Activated CD8-positive, alpha-beta memory T cell treated with anti-CD3 and anti-CD28 coated beads for 48 hours (primary cell): ENCODE results near the gene KMT2C.

Experiments used
- DNase-seq, 3 experiments: peaks; one replicate each; pipeline ENCODE4 v3.0.0-alpha.2; 2020; ENCODE audit warnings: low read depth in 2 of 3, low spot score in 2 of 3

KMT2C gene

DNA sequence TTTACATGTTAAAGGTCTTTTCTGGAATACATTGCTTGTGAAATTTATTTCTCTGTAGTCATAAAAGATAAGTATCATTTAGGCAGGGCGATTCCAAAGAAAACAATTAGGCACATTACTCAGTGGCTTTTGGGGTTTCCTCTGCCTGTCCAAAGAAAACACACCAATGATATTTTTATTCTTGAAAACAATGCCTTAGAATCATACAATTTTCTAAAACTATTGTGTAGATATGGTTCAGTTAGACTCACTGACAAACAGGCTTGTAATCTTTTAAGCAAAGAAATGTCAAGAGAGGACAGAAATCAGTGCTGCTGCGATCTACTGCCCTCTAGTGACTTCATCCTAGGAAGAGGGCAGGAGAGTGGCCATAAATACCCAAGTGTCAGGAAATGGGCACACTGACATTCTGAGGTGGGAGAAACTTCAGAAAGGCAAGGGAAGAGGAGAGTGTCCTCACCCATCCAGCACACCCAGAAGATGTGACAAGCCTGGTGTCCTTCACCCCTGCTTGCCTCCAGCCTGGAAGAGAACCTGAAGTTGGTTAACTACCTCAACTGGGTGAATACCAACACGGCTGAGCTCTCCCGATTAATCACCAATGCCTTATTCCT, 289.8 kb downstream of the KMT2C start:
- no peak for DNase-seq

- DNase-seq, result no peak
Observed at GRCh38 chr7:152144557-152145245, 291.1 kb downstream of the KMT2C start.

GRCh38 chr7:152142976-152143595, 292.7 kb downstream of the KMT2C start:
- no peak for DNase-seq

DNA sequence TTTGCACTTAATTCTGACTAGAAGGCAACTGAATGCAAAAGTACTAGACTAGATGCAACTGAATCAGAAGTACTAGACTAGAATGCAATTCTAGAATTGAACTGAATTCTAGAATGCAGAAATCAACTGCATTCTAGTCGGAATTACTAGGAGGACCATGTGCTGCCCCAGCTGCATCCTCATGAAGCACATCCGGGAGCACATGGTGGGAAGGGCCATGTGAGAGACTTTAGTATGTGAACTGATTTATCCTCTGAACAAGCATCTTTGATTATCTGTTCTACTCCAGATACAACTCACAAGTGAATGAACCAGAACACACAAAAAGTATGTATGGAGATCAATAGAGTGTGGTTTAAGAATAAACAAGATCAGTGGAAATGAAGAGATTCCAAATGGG, 295.2 kb downstream of the KMT2C start:
- DNase-seq, result no peak

GRCh38 chr7:152140067-152140466, 295.7 kb downstream of the KMT2C start:
- DNase-seq, result no peak

DNA sequence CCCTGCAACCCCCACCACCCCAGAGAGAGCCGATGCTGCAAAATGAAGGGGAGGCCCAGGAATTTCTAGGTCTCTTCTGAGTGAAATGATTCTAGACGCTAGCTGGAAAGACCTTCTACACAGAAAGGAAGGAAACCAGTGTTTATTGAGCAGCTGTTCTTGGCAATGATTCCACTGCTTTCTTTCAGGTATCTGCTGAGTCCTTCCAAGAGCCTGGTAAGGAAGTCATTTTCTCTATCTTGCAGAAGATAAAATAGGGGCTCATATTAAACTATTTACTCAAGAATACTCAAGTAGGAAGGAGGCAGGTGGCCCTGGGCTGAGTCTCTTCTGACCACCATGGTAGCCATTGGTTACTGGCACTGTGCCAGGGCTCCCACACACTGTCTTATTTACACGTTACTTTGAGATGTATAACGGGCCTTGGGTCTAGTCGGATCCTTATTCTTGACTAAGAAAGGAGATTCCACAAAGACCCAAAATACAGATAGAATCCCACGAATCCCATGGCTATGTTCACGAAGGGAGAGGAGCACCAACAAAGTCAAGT, 298.3 kb downstream of the KMT2C start:
- DNase-seq, result no peak

DNA sequence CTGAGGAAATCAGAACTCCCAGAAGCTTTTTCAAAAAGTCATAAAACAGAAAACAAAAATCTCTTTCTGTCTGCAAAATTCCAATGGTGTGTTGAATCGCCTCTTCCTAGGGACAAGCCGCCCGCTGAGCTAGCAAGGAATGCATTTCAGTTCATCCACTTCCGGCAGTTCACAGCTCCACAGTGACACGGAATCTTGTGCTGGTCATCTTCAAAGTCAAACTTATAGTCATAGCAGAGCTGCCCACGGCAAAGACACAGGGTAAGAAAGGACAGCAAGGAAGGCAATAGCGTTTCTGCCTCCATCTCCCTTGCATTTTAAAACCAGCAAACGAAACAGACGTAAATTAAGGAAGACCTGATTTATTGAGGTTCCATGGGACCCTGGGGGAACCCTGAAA, 299.1 kb downstream of the KMT2C start:
- no peak for DNase-seq

DNA sequence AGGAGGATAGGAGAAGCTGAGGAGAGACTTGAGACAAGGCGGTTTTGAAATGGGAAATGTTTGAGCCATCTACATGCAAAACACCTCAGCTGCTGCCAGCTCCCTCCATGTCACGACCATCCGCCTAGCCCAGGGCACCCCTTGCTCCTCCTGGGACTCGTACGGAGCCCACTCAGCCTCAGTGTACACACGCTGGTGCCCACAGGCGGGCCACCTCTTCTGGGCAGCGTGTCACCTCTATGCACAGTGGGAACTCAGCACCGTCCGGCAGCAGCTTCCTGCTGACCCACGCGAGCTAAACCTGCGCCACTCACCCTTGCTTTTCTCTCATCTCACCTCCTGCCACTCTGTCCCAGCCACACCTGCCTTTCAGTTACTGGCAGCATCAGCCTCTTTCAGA, 302.0 kb downstream of the KMT2C start:
- no peak for DNase-seq

DNA sequence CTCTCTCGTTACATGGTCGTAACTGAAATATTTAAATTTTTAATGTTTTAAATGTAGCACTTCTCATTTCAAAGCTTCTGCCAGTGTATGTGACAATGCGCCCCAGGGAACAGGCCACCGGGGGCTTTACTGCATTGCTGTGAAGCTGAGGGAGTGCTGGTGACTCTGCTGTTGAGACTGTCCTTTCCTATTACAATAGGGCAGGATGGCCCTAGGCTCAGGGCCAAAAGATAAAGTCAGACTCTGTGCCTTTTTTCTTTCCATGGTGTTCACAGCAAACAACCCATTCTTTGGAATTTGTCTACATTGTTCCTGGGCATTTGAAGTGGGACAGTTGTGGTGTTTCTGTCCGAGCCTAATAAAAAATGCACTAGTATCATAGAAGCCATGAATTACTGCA, 303.0 kb downstream of the KMT2C start:
- no peak for DNase-seq

- DNase-seq, result no peak
Observed at GRCh38 chr7:152131981-152132494, 303.8 kb downstream of the KMT2C start.

GRCh38 chr7:152130658-152131590, 304.9 kb downstream of the KMT2C start:
- no peak for DNase-seq

DNA sequence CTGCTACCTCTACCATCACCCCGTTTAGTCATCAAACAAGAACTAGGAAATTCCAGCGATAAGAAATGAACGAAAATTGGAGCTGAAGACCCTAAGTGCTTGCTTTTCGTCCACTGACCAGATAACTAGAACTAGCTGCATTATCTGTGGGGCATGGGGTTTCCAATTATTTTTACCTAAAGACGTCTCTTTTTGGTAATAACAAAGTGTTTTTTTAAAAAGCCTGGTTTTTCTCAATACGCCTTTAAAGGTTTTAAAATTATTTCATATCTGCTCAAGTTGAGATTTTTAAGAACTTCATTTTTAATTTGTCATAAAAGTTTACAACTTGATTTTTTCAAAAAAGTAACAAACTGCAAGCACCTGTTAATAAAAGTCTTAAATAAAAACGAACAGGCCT, 306.1 kb downstream of the KMT2C start:
- no peak for DNase-seq

DNA sequence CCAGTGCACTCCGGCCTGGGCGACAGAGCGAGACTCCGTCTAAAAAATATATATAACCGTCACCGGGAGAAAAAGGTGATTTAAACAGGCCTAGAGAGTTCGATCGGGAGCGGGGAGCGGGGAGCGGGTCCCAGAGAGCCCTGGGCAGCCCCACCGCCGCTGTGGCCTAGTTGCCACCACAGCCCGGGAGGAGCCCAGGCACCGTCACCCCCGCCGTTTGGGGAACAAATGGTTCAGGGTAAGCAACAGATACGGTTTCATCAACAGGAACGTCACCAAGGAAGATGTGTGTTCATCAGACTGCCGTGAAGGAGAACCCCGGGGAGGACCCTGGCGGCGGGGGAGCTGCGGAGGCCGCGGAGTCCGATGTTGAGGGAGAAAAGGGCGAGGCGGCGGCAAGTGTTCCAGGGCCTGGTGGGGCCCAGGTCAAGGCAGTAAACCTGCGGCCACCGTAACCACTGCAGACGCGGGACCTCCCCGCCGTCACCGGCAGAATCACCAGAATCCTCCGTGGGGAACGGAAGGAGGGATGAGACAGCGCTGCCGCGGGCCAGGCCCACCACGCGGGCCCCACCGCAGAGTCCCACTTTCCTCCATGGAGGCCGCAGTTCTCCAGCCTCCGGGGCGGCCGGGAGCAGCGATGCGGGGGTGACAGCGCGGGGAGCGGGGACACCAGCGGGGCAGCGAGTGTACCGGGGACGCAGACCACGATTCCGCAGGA, 306.9 kb downstream of the KMT2C start:
- no peak for DNase-seq

GRCh38 chr7:152128252-152128651, 307.6 kb downstream of the KMT2C start:
- no peak for DNase-seq

GRCh38 chr7:152127229-152127628, 308.6 kb downstream of the KMT2C start:
- DNase-seq, result no peak

DNA sequence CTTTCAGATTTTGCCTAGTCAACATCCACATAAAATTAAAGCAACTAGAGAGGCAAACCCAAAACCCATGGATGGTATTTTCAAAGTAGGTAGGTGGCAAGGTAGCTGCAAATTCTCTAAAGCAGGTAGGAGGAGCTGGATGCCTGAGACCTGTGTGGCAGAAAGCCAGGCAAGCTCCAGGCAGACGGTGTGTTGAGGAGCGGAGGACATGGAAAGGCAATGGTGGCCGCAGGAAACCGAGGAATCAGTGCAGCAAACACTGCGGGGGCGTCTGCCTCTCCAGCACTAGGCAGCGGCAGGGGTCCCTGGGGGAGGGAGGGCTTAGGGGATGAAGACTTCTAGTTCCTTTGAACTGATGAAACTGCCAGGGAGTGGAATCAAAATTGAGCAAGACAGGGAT, 309.1 kb downstream of the KMT2C start:
- DNase-seq, result no peak

DNA sequence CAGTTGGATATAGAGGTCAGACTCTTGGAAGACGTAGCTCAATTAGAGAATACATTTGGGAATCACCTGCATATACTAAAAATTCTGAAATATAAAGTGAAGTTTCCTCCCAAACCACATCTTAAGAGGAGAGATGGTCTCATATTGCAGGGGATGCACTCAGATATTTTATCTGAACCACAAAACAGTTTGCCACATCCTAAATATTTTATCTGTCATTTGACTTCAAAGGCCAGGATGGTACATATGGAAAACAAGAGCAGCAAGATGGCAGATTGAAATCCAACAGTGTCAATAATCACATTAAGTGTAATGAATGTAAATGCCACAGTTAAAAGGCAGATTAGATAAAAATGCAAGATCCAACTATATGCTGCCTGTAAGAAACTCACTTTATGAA, 313.3 kb downstream of the KMT2C start:
- no peak for DNase-seq

- DNase-seq, result no peak
Observed at GRCh38 chr7:152121432-152121831, 314.4 kb downstream of the KMT2C start.

DNA sequence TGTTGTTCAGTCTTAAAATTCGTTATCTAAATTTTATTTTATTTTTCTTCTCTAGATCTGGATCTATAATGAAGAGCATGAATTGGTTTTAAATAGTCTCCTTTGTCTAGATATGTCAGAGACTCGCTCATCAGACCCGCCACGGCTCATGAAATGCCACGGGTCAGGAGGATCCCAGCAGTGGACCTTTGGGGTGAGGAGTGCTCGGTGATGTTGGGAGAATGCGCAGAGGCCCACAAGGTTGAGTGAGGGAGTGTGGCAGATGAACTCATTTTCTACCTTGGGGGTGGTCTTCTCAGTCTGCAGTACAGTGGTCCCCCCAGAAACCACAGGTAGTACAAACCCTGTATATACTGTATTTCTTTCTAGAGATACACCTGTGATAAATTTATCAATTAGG, 315.0 kb downstream of the KMT2C start:
- no peak for DNase-seq

GRCh38 chr7:152120210-152120609, 315.6 kb downstream of the KMT2C start:
- no peak for DNase-seq
